ENCODE results near the gene GRID1. TPM values are rescaled to one million over a fixed set of nuclear protein-coding genes. Genes with fewer than 3 reads are reported as not detected.

GRID1 gene
- total RNA-seq, 1 experiment from 2014 or later: 0.53 TPM

GRCh38 chr10:86153751-86154150, 212.8 kb downstream of the GRID1 start:
- in situ Hi-C loops (cut with HindIII; ENCODE audit: low pct_unique_long_range_greater_than_20kb, low sequenced_read_pairs): no loop called here
- no peak for DNase-seq (ENCODE audit: low read depth, low spot score)

GRCh38 chr10:86152911-86153310, 213.7 kb downstream of the GRID1 start:
- DNase-seq (ENCODE audit: low read depth, low spot score): no peak
- in situ Hi-C loops (cut with HindIII; ENCODE audit: low pct_unique_long_range_greater_than_20kb, low sequenced_read_pairs): no loop called here

GRCh38 chr10:86152354-86152753, 214.2 kb downstream of the GRID1 start:
- in situ Hi-C loops (cut with HindIII; ENCODE audit: low pct_unique_long_range_greater_than_20kb, low sequenced_read_pairs): no loop called here

GRCh38 chr10:86151613-86152012, 215.0 kb downstream of the GRID1 start:
- in situ Hi-C loops (cut with HindIII; ENCODE audit: low pct_unique_long_range_greater_than_20kb, low sequenced_read_pairs): no loop called here
- no peak for DNase-seq (ENCODE audit: low read depth, low spot score)

More at GRCh38 chr10:86152354-86152753, 214.2 kb downstream of the GRID1 start:
- no peak for DNase-seq (ENCODE audit: low read depth, low spot score)

GRCh38 chr10:86149257-86149656, 217.3 kb downstream of the GRID1 start:
- in situ Hi-C loops (cut with HindIII; ENCODE audit: low pct_unique_long_range_greater_than_20kb, low sequenced_read_pairs): no loop called here
- no peak for DNase-seq (ENCODE audit: low read depth, low spot score)

GRCh38 chr10:86148117-86148516, 218.5 kb downstream of the GRID1 start:
- no peak for DNase-seq (ENCODE audit: low read depth, low spot score)

GRCh38 chr10:86144301-86144700, 222.3 kb downstream of the GRID1 start:
- no peak for DNase-seq (ENCODE audit: low read depth, low spot score)
- in situ Hi-C loops (cut with HindIII; ENCODE audit: low pct_unique_long_range_greater_than_20kb, low sequenced_read_pairs): no loop called here

More at GRCh38 chr10:86148117-86148516, 218.5 kb downstream of the GRID1 start:
- in situ Hi-C loops (cut with HindIII; ENCODE audit: low pct_unique_long_range_greater_than_20kb, low sequenced_read_pairs): no loop called here

GRCh38 chr10:86141896-86142295, 224.7 kb downstream of the GRID1 start:
- DNase-seq (ENCODE audit: low read depth, low spot score): no peak
- in situ Hi-C loops (cut with HindIII; ENCODE audit: low pct_unique_long_range_greater_than_20kb, low sequenced_read_pairs): no loop called here

- peak; percentile 53 for DNase-seq (ENCODE audit: low read depth, low spot score)
- in situ Hi-C loops (cut with HindIII; ENCODE audit: low pct_unique_long_range_greater_than_20kb, low sequenced_read_pairs): no loop called here
These were observed 227.4 kb downstream of the GRID1 start for GRCh38 chr10:86139066-86139657.

GRCh38 chr10:86138551-86139065, 228.0 kb downstream of the GRID1 start:
- in situ Hi-C loops (cut with HindIII; ENCODE audit: low pct_unique_long_range_greater_than_20kb, low sequenced_read_pairs): no loop called here
- DNase-seq (ENCODE audit: low read depth, low spot score): no peak

GRCh38 chr10:86137561-86137960, 229.0 kb downstream of the GRID1 start:
- no peak for DNase-seq (ENCODE audit: low read depth, low spot score)
- in situ Hi-C loops (cut with HindIII; ENCODE audit: low pct_unique_long_range_greater_than_20kb, low sequenced_read_pairs): no loop called here

GRCh38 chr10:86136934-86137333, 229.7 kb downstream of the GRID1 start:
- no peak for DNase-seq (ENCODE audit: low read depth, low spot score)
- in situ Hi-C loops (cut with HindIII; ENCODE audit: low pct_unique_long_range_greater_than_20kb, low sequenced_read_pairs): no loop called here

GRCh38 chr10:86135191-86135590, 231.4 kb downstream of the GRID1 start:
- DNase-seq (ENCODE audit: low read depth, low spot score): no peak
- in situ Hi-C loops (cut with HindIII; ENCODE audit: low pct_unique_long_range_greater_than_20kb, low sequenced_read_pairs): no loop called here

- in situ Hi-C loops (cut with HindIII; ENCODE audit: low pct_unique_long_range_greater_than_20kb, low sequenced_read_pairs): no loop called here
- no peak for DNase-seq (ENCODE audit: low read depth, low spot score)
These were observed 235.7 kb downstream of the GRID1 start for GRCh38 chr10:86130737-86131475.

GRCh38 chr10:86130041-86130440, 236.6 kb downstream of the GRID1 start:
- in situ Hi-C loops (cut with HindIII; ENCODE audit: low pct_unique_long_range_greater_than_20kb, low sequenced_read_pairs): no loop called here
- DNase-seq (ENCODE audit: low read depth, low spot score): no peak

- DNase-seq (ENCODE audit: low read depth, low spot score): no peak
- in situ Hi-C loops (cut with HindIII; ENCODE audit: low pct_unique_long_range_greater_than_20kb, low sequenced_read_pairs): no loop called here
These were observed 238.2 kb downstream of the GRID1 start for GRCh38 chr10:86128360-86128759.

GRCh38 chr10:86127274-86127819, 239.2 kb downstream of the GRID1 start:
- no peak for DNase-seq (ENCODE audit: low read depth, low spot score)
- in situ Hi-C loops (cut with HindIII; ENCODE audit: low pct_unique_long_range_greater_than_20kb, low sequenced_read_pairs): no loop called here

- in situ Hi-C loops (cut with HindIII; ENCODE audit: low pct_unique_long_range_greater_than_20kb, low sequenced_read_pairs): no loop called here
- DNase-seq (ENCODE audit: low read depth, low spot score): no peak
These were observed 241.9 kb downstream of the GRID1 start for GRCh38 chr10:86124734-86125133.

- in situ Hi-C loops (cut with HindIII; ENCODE audit: low pct_unique_long_range_greater_than_20kb, low sequenced_read_pairs): no loop called here
- DNase-seq (ENCODE audit: low read depth, low spot score): no peak
These were observed 242.9 kb downstream of the GRID1 start for GRCh38 chr10:86123715-86124114.
